ENCODE data around the gene SLC16A4.

The SLC16A4 gene

GRCh38 chr1:110321045-110321444, 69.8 kb downstream of the SLC16A4 start:
- DNase-seq, result no peak

- no peak for DNase-seq
Observed at GRCh38 chr1:110320168-110320518, 70.7 kb downstream of the SLC16A4 start.

GRCh38 chr1:110319332-110320167, 71.3 kb downstream of the SLC16A4 start:
- no peak for DNase-seq

- no peak for DNase-seq
Observed at GRCh38 chr1:110318046-110318445, 72.8 kb downstream of the SLC16A4 start.

- no peak for DNase-seq
Observed at GRCh38 chr1:110316735-110317134, 74.1 kb downstream of the SLC16A4 start.

Measured in hematopoietic multipotent progenitor cell treated with erythropoietin and hydrocortisone succinate and interleukin-3 and kit ligand, for 8 days (in vitro differentiated cells).